NCI-H2196 (cell line): ENCODE measurements around the gene PRR33.

Experiments used
- DNase-seq: peaks from one replicate; lab custom pipeline; 2025; ENCODE audit not compliant: unreplicated experiment; lab: John Stamatoyannopoulos, UW

The PRR33 gene

GRCh38 chr11:1928470-1928890 is 36.8 kb upstream of the PRR33 start:
- DNase-seq = no peak

GRCh38 chr11:1927848-1928469 is 36.3 kb upstream of the PRR33 start:
- no peak for DNase-seq

GRCh38 chr11:1927026-1927847 is 35.5 kb upstream of the PRR33 start:
- DNase-seq = no peak

- no peak for DNase-seq
Observed at GRCh38 chr11:1926156-1927025, 34.7 kb upstream of the PRR33 start.

GRCh38 chr11:1925373-1926155 is 33.9 kb upstream of the PRR33 start:
- no peak for DNase-seq

- no peak for DNase-seq
Observed at GRCh38 chr11:1924646-1925372, 33.1 kb upstream of the PRR33 start.

- DNase-seq = no peak
Observed at GRCh38 chr11:1924181-1924580, 32.5 kb upstream of the PRR33 start.

GRCh38 chr11:1923201-1923956 is 31.7 kb upstream of the PRR33 start:
- no peak for DNase-seq

- no peak for DNase-seq
Observed at GRCh38 chr11:1922481-1923081, 30.9 kb upstream of the PRR33 start.

- no peak for DNase-seq
Observed at GRCh38 chr11:1921574-1922141, 30.0 kb upstream of the PRR33 start.

GRCh38 chr11:1920909-1921573 is 29.3 kb upstream of the PRR33 start:
- DNase-seq = no peak

- DNase-seq = no peak
Observed at GRCh38 chr11:1920128-1920908, 28.6 kb upstream of the PRR33 start.

- no peak for DNase-seq
Observed at GRCh38 chr11:1919391-1920127, 27.9 kb upstream of the PRR33 start, which contains the start of gene TNNT3. Gene TNNT3, plus strand, starts transcription at chr11:1919703. Its CDS starts 3,172 bp downstream, at chr11:1922875.

GRCh38 chr11:1918436-1919315 is 27.0 kb upstream of the PRR33 start:
- DNase-seq = no peak
